Osteoblast (primary cell): Measurements from ENCODE around the gene CEACAM18. TPM values are rescaled to one million over a fixed set of nuclear protein-coding genes. Genes with fewer than 3 reads are reported as not detected.

Source experiments
- DNase-seq: peaks from one replicate; pipeline ENCODE4 v3.0.0; 2011; ENCODE audit warnings: low spot score, mixed read lengths; ENCODE audit not compliant: insufficient read length; ENCODE audit errors: missing footprints
- H2AFZ ChIP-seq: 2 replicates; pipeline ENCODE4 v1.6.0; 2011; ENCODE audit warnings: mild to moderate bottlenecking, low read length
- H3K27ac ChIP-seq: 2 replicates; pipeline ENCODE4 v1.5.1; 2011; ENCODE audit warnings: mild to moderate bottlenecking, low read depth, low read length, moderate library complexity
- H3K27me3 ChIP-seq: 2 replicates; pipeline ENCODE4 v1.6.0; 2012; ENCODE audit warnings: mild to moderate bottlenecking, control low read depth, inconsistent platforms, low read length, moderate library complexity; ENCODE audit not compliant: insufficient read depth
- H3K36me3 ChIP-seq: 2 replicates; pipeline ENCODE4 v1.5.1; 2011; ENCODE audit warnings: mild to moderate bottlenecking, low read length, control low read depth, moderate library complexity; ENCODE audit not compliant: insufficient read depth
- H3K4me1 ChIP-seq: 2 replicates; pipeline ENCODE4 v1.5.1; 2011; ENCODE audit warnings: mild to moderate bottlenecking, low read length, control low read depth, moderate library complexity; ENCODE audit not compliant: insufficient read depth
- H3K4me2 ChIP-seq: 2 replicates; pipeline ENCODE4 v1.6.0; 2011; ENCODE audit warnings: mild to moderate bottlenecking, low read length; ENCODE audit not compliant: insufficient read depth
- H3K4me3 ChIP-seq: fragments of 200-600 bp; sonication (generic); 3 replicates; pipeline ENCODE4 v1.5.1; 2012; ENCODE audit warnings: mild to moderate bottlenecking, low read length, inconsistent platforms; ENCODE audit not compliant: insufficient read depth
- H3K79me2 ChIP-seq: 2 replicates; pipeline ENCODE4 v1.6.0; 2012; ENCODE audit warnings: mild to moderate bottlenecking, low read length, control low read depth, inconsistent platforms; ENCODE audit not compliant: insufficient read depth
- H3K9me3 ChIP-seq: 2 replicates; pipeline ENCODE4 v1.5.1; 2011; ENCODE audit warnings: low read depth, low read length, control low read depth
- H4K20me1 ChIP-seq: 2 replicates; pipeline ENCODE4 v1.6.0; 2012; ENCODE audit warnings: mild to moderate bottlenecking, low read length, control low read depth; ENCODE audit not compliant: insufficient read depth
- CTCF ChIP-seq: IDR thresholded peaks from 2 replicates; pipeline ENCODE4 v1.5.1; 2011; ENCODE audit warnings: mild to moderate bottlenecking, low read depth, low read length, moderate library complexity; ENCODE audit errors: extremely low read depth
- total RNA-seq: library from RNA; depleted of rRNA; stranded (reverse); fragments of >200 nt; gene quantifications from 2 replicates; pipeline ENCODE4 v1.2.3, GENCODE V29; 2012

Gene CEACAM18
- total RNA-seq, 1 donor = not detected

- Histone ChIP-seq H3K4me1 (no peaks in the 10 kb centered on the region), H3K27ac (no peak overlapping the region), H3K27me3 (no peaks in the 10 kb centered on the region), H2AFZ (no peak overlapping the region), H4K20me1 (no peaks in the 10 kb centered on the region), H3K79me2 (no peaks in the 10 kb centered on the region), H3K9me3 (no peaks in the 10 kb centered on the region), H3K36me3 (no peaks in the 10 kb centered on the region), H3K4me2 (no peak overlapping the region), H3K4me3 (no peak overlapping the region)
- TF ChIP-seq CTCF = no peak
- DNase-seq = no peak
Measured at GRCh38 chr19:51434456-51434855, 43.9 kb upstream of the CEACAM18 start.

- no peaks in the 10 kb centered on the region for H3K4me1 ChIP-seq
- H3K79me2 ChIP-seq = no peaks in the 10 kb centered on the region
- no peaks in the 10 kb centered on the region for H3K36me3 ChIP-seq
- no peaks in the 10 kb centered on the region for H3K9me3 ChIP-seq
- H4K20me1 ChIP-seq = no peaks in the 10 kb centered on the region
- H3K27ac ChIP-seq = no peak overlapping the region
- H3K27me3 ChIP-seq = no peaks in the 10 kb centered on the region
- H3K4me2 ChIP-seq = no peak overlapping the region
- no peak for DNase-seq
- peak; percentile 48 for TF ChIP-seq CTCF
- no peak overlapping the region for H2AFZ ChIP-seq
- H3K4me3 ChIP-seq = no peak overlapping the region
Measured at GRCh38 chr19:51439021-51439465, 39.3 kb upstream of the CEACAM18 start.

GRCh38 chr19:51440052-51440451 lies 38.3 kb upstream of the CEACAM18 start:
- no peaks in the 10 kb centered on the region for H4K20me1 ChIP-seq
- H3K9me3 ChIP-seq = no peaks in the 10 kb centered on the region
- no peak overlapping the region for H3K4me3 ChIP-seq
- no peak overlapping the region for H3K4me2 ChIP-seq
- H3K27me3 ChIP-seq = no peaks in the 10 kb centered on the region
- H3K4me1 ChIP-seq = no peaks in the 10 kb centered on the region
- no peak overlapping the region for H2AFZ ChIP-seq
- no peak overlapping the region for H3K27ac ChIP-seq
- no peak for TF ChIP-seq CTCF
- no peaks in the 10 kb centered on the region for H3K79me2 ChIP-seq
- no peaks in the 10 kb centered on the region for H3K36me3 ChIP-seq
- DNase-seq = no peak

GRCh38 chr19:51440846-51441409 lies 37.4 kb upstream of the CEACAM18 start:
- Histone ChIP-seq H3K27ac (no peak overlapping the region), H3K36me3 (no peaks in the 10 kb centered on the region), H2AFZ (no peak overlapping the region), H3K9me3 (no peaks in the 10 kb centered on the region), H4K20me1 (no peaks in the 10 kb centered on the region), H3K4me2 (no peak overlapping the region), H3K79me2 (no peaks in the 10 kb centered on the region), H3K4me1 (no peaks in the 10 kb centered on the region), H3K4me3 (no peak overlapping the region), H3K27me3 (no peaks in the 10 kb centered on the region)
- DNase-seq = no peak
- no peak for TF ChIP-seq CTCF
